Measurements from ENCODE around the gene C1orf159. TPM values are rescaled to one million over a fixed set of nuclear protein-coding genes. Genes with fewer than 3 reads are reported as not detected.

C1orf159 gene
- total and polyA plus RNA-seq, 4 donors: 4.0 to 35.4 (median 11.4) TPM

- Histone ChIP-seq H3K4me1 (ENCODE audit: control insufficient read depth in 1 of 2, insufficient read depth in 2 of 2, low read length in 2 of 2) (no peaks in the 10 kb centered on the region), H3K4me3 (ENCODE audit: low read length in 2 of 2) (no peak overlapping the region), H3K36me3 (ENCODE audit: control insufficient read depth in 1 of 2, insufficient read depth in 2 of 2, low read length in 1 of 2) (no peaks in the 10 kb centered on the region), H3K27ac (ENCODE audit: low read depth in 1 of 2, low read length in 2 of 2) (no peak overlapping the region), H3K27me3 (ENCODE audit: control insufficient read depth in 1 of 2, insufficient read depth in 2 of 2, low read length in 1 of 2) (no peaks in the 10 kb centered on the region), H3K9me3 (ENCODE audit: control insufficient read depth, low read length) (no peaks in the 10 kb centered on the region)
- intact Hi-C loops (cut with DNase I): no loop called here
- 89 to 93% methylated on average over 43 of the region's 43 CpGs for WGBS, 2 donors
- DNase-seq (no peak), ATAC-seq (ENCODE audit: low FRiP score) (no peak)
Measured at GRCh38 chr1:1130206-1131120, 14.6 kb upstream of the C1orf159 start.

DNA sequence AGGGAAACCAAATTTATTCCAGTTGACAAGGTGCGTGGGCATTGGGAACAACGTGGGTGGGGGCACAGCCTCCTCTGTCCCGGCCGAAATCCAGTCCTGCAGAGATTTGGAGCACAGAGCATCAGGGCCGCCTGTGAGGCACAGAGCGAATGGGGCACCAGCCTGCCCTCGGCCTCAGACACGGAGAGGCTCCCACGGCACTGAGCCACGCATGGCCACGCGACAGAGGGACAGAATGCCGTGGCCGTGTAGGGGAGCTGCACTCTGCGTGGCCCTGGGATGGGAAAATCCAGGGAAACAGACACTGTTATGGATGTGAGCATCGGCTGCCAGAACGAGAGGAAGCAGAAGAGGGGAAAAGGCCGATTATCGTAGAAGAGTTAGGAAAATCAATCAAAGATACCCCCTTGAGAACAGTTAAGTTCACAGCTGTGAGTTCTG lies 13.5 kb upstream of the C1orf159 start:
- WGBS, 2 donors: 85 to 89% methylated on average over 19 of the region's 19 CpGs
- DNase-seq: no peak

GRCh38 chr1:1128454-1129139 lies 12.7 kb upstream of the C1orf159 start:
- H3K27ac ChIP-seq (ENCODE audit: low read depth in 1 of 2, low read length in 2 of 2): no peak overlapping the region
- H3K4me3 ChIP-seq (ENCODE audit: low read length in 2 of 2): no peak overlapping the region
- ATAC-seq (ENCODE audit: low FRiP score): no peak
- H3K9me3 ChIP-seq (ENCODE audit: control insufficient read depth, low read length): no peaks in the 10 kb centered on the region
- no peaks in the 10 kb centered on the region for H3K36me3 ChIP-seq (ENCODE audit: control insufficient read depth in 1 of 2, insufficient read depth in 2 of 2, low read length in 1 of 2)
- H3K4me1 ChIP-seq (ENCODE audit: control insufficient read depth in 1 of 2, insufficient read depth in 2 of 2, low read length in 2 of 2): no peaks in the 10 kb centered on the region
- no peaks in the 10 kb centered on the region for H3K27me3 ChIP-seq (ENCODE audit: control insufficient read depth in 1 of 2, insufficient read depth in 2 of 2, low read length in 1 of 2)
- DNase-seq: no peak
- intact Hi-C loops (cut with DNase I): no loop called here
- 26 to 36% methylated on average over 28 to 32 of the region's 32 CpGs for WGBS, 2 donors

More for the DNA sequence above, 13.5 kb upstream of the C1orf159 start:
- Histone ChIP-seq H3K4me1 (ENCODE audit: control insufficient read depth in 1 of 2, insufficient read depth in 2 of 2, low read length in 2 of 2) (no peaks in the 10 kb centered on the region), H3K9me3 (ENCODE audit: control insufficient read depth, low read length) (no peaks in the 10 kb centered on the region), H3K36me3 (ENCODE audit: control insufficient read depth in 1 of 2, insufficient read depth in 2 of 2, low read length in 1 of 2) (no peaks in the 10 kb centered on the region), H3K4me3 (ENCODE audit: low read length in 2 of 2) (no peak overlapping the region), H3K27ac (ENCODE audit: low read depth in 1 of 2, low read length in 2 of 2) (no peak overlapping the region), H3K27me3 (ENCODE audit: control insufficient read depth in 1 of 2, insufficient read depth in 2 of 2, low read length in 1 of 2) (no peaks in the 10 kb centered on the region)
- intact Hi-C loops (cut with DNase I): no loop called here
- ATAC-seq (ENCODE audit: low FRiP score): no peak

- intact Hi-C loops (cut with DNase I): no loop called here
- 82 to 83% methylated on average over 45 of the region's 45 CpGs for WGBS, 2 donors
- ATAC-seq (ENCODE audit: low FRiP score): no peak
- Histone ChIP-seq H3K36me3 (ENCODE audit: control insufficient read depth in 1 of 2, insufficient read depth in 2 of 2, low read length in 1 of 2) (no peaks in the 10 kb centered on the region), H3K27me3 (ENCODE audit: control insufficient read depth in 1 of 2, insufficient read depth in 2 of 2, low read length in 1 of 2) (no peaks in the 10 kb centered on the region), H3K9me3 (ENCODE audit: control insufficient read depth, low read length) (no peaks in the 10 kb centered on the region), H3K4me3 (ENCODE audit: low read length in 2 of 2) (no peak overlapping the region), H3K4me1 (ENCODE audit: control insufficient read depth in 1 of 2, insufficient read depth in 2 of 2, low read length in 2 of 2) (no peaks in the 10 kb centered on the region), H3K27ac (ENCODE audit: low read depth in 1 of 2, low read length in 2 of 2) (no peak overlapping the region)
- no peak for DNase-seq
Measured at GRCh38 chr1:1127551-1128451, 11.9 kb upstream of the C1orf159 start.

DNA sequence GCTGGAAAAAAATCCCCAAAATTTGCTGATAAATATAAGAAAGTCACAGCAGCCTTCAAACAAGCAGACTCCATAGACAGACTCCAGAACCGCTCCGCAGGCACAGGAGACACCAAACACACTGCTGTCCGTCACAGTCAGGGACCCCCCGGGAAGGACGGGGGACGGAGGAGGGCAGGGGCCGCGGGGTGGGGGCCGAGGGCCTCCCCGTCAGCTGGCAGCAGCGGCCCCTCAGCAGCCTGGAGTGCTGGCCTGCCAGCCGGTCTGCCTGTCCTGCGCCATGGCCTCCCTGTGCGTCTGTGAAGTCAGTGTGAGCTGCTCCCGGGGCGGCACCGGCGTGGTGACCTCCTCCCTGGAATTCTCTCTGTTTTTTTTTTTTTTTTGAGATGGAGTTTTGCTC lies 10.1 kb upstream of the C1orf159 start:
- H3K27me3 ChIP-seq (ENCODE audit: control insufficient read depth in 1 of 2, insufficient read depth in 2 of 2, low read length in 1 of 2): no peaks in the 10 kb centered on the region
- H3K36me3 ChIP-seq (ENCODE audit: control insufficient read depth in 1 of 2, insufficient read depth in 2 of 2, low read length in 1 of 2): no peaks in the 10 kb centered on the region
- intact Hi-C loops (cut with DNase I): no loop called here
- H3K4me1 ChIP-seq (ENCODE audit: control insufficient read depth in 1 of 2, insufficient read depth in 2 of 2, low read length in 2 of 2): no peaks in the 10 kb centered on the region
- no peak overlapping the region for H3K27ac ChIP-seq (ENCODE audit: low read depth in 1 of 2, low read length in 2 of 2)
- DNase-seq: no peak
- 85 to 94% methylated on average over 17 to 18 of the region's 18 CpGs for WGBS, 2 donors
- no peak for ATAC-seq (ENCODE audit: low FRiP score)
- H3K4me3 ChIP-seq (ENCODE audit: low read length in 2 of 2): no peak overlapping the region
- H3K9me3 ChIP-seq (ENCODE audit: control insufficient read depth, low read length): no peaks in the 10 kb centered on the region

GRCh38 chr1:1124786-1125642 lies 9.1 kb upstream of the C1orf159 start:
- DNase-seq (no peak), ATAC-seq (ENCODE audit: low FRiP score) (no peak)
- Histone ChIP-seq H3K27me3 (ENCODE audit: control insufficient read depth in 1 of 2, insufficient read depth in 2 of 2, low read length in 1 of 2) (no peaks in the 10 kb centered on the region), H3K36me3 (ENCODE audit: control insufficient read depth in 1 of 2, insufficient read depth in 2 of 2, low read length in 1 of 2) (no peaks in the 10 kb centered on the region), H3K27ac (ENCODE audit: low read depth in 1 of 2, low read length in 2 of 2) (no peak overlapping the region), H3K4me1 (ENCODE audit: control insufficient read depth in 1 of 2, insufficient read depth in 2 of 2, low read length in 2 of 2) (no peaks in the 10 kb centered on the region), H3K9me3 (ENCODE audit: control insufficient read depth, low read length) (no peaks in the 10 kb centered on the region), H3K4me3 (ENCODE audit: low read length in 2 of 2) (no peak overlapping the region)
- 84 to 87% methylated on average over 26 to 29 of the region's 29 CpGs for WGBS, 2 donors
- intact Hi-C loops (cut with DNase I): loop anchor here in 1 of 2 donors (5.0 kb wide), 1 partner anchor 167 kb away; no protein-coding TSS in a partner anchor

- 91 to 93% methylated on average over 7 of the region's 7 CpGs for WGBS, 2 donors
- intact Hi-C loops (cut with DNase I): loop anchor here in 1 of 2 donors (5.0 kb wide), 1 partner anchor 168 kb away; no protein-coding TSS in a partner anchor
- H3K27ac ChIP-seq (ENCODE audit: low read depth in 1 of 2, low read length in 2 of 2): no peak overlapping the region
- no peak for ATAC-seq (ENCODE audit: low FRiP score)
- no peaks in the 10 kb centered on the region for H3K27me3 ChIP-seq (ENCODE audit: control insufficient read depth in 1 of 2, insufficient read depth in 2 of 2, low read length in 1 of 2)
- no peaks in the 10 kb centered on the region for H3K4me1 ChIP-seq (ENCODE audit: control insufficient read depth in 1 of 2, insufficient read depth in 2 of 2, low read length in 2 of 2)
- no peaks in the 10 kb centered on the region for H3K9me3 ChIP-seq (ENCODE audit: control insufficient read depth, low read length)
- no peak for DNase-seq
- H3K4me3 ChIP-seq (ENCODE audit: low read length in 2 of 2): no peak overlapping the region
- H3K36me3 ChIP-seq (ENCODE audit: control insufficient read depth in 1 of 2, insufficient read depth in 2 of 2, low read length in 1 of 2): no peaks in the 10 kb centered on the region
Measured at GRCh38 chr1:1124508-1124785, 8.6 kb upstream of the C1orf159 start.

Measured in aorta (tissue), 5 donors.